Ishikawa (cell line): Measurements from ENCODE around the gene RALGPS2.

Source experiments
- CEBPB ChIP-seq: IDR thresholded peaks from 2 replicates; pipeline ENCODE4 v1.6.1; 2012
- CREB1 ChIP-seq: IDR thresholded peaks from 2 replicates; pipeline ENCODE4 v1.6.1; 2012; ENCODE audit warnings: low read depth
- EGR1 ChIP-seq: IDR thresholded peaks from 2 replicates; pipeline ENCODE4 v1.6.1; 2012
- EP300 ChIP-seq: IDR thresholded peaks from 2 replicates; pipeline ENCODE4 v1.6.1; 2012; ENCODE audit warnings: borderline replicate concordance
- FOXM1 ChIP-seq: IDR thresholded peaks from 2 replicates; pipeline ENCODE4 v1.6.1; 2012; ENCODE audit warnings: low read depth, borderline replicate concordance
- NFIC ChIP-seq: IDR thresholded peaks from 2 replicates; pipeline ENCODE4 v1.6.1; 2012
- RAD21 ChIP-seq: IDR thresholded peaks from 2 replicates; pipeline ENCODE4 v1.6.1; 2012; ENCODE audit warnings: low read depth
- TAF1 ChIP-seq: IDR thresholded peaks from 2 replicates; pipeline ENCODE4 v1.6.1; 2012; ENCODE audit warnings: low read depth, mild to moderate bottlenecking
- TCF12 ChIP-seq: IDR thresholded peaks from 2 replicates; pipeline ENCODE4 v1.6.1; 2012; ENCODE audit warnings: low read depth
- TEAD4 ChIP-seq: IDR thresholded peaks from 2 replicates; pipeline ENCODE4 v1.6.1; 2012
- USF1 ChIP-seq: IDR thresholded peaks from 2 replicates; pipeline ENCODE4 v1.6.1; 2012
- YY1 ChIP-seq: IDR thresholded peaks from 2 replicates; pipeline ENCODE4 v1.6.1; 2012; ENCODE audit warnings: low read depth
- ZBTB7A ChIP-seq: IDR thresholded peaks from 2 replicates; pipeline ENCODE4 v1.6.1; 2012; ENCODE audit warnings: low read depth
- TF ChIP-seq, protein P1 (sequence below): IDR thresholded peaks from 2 replicates; pipeline ENCODE4 v1.6.1; 2012; ENCODE audit warnings: low read depth, mild to moderate bottlenecking
- TF ChIP-seq, protein P2 (sequence below): IDR thresholded peaks from 2 replicates; pipeline ENCODE4 v1.6.1; 2012

Gene RALGPS2

DNA sequence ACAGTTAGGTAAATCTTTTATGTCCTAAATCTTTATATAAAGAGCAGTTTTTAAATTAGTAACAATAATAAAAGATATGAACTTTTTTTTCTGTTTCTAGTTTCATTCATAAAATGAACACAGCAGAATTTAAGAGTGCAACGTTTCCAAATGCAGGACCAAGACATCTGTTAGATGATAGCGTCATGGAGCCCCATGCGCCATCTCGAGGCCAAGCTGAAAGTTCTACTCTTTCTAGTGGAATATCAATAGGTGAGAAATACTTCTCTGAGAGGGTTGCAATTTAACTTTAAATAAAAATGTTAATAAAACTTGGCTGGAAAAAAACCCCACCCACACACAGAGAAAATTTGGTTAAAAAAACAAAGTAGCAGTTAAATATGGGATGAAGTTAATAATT lies 160.8 kb downstream of the RALGPS2 start:
- no peak for TF ChIP-seq NFIC

- no peak for TF ChIP-seq ZBTB7A
- no peak for TF ChIP-seq TEAD4
Observed at GRCh38 chr1:178886551-178886950, 161.5 kb downstream of the RALGPS2 start.

- no peak for TF ChIP-seq TCF12
- TF ChIP-seq NFIC: no peak
- TF ChIP-seq, protein P1, sequence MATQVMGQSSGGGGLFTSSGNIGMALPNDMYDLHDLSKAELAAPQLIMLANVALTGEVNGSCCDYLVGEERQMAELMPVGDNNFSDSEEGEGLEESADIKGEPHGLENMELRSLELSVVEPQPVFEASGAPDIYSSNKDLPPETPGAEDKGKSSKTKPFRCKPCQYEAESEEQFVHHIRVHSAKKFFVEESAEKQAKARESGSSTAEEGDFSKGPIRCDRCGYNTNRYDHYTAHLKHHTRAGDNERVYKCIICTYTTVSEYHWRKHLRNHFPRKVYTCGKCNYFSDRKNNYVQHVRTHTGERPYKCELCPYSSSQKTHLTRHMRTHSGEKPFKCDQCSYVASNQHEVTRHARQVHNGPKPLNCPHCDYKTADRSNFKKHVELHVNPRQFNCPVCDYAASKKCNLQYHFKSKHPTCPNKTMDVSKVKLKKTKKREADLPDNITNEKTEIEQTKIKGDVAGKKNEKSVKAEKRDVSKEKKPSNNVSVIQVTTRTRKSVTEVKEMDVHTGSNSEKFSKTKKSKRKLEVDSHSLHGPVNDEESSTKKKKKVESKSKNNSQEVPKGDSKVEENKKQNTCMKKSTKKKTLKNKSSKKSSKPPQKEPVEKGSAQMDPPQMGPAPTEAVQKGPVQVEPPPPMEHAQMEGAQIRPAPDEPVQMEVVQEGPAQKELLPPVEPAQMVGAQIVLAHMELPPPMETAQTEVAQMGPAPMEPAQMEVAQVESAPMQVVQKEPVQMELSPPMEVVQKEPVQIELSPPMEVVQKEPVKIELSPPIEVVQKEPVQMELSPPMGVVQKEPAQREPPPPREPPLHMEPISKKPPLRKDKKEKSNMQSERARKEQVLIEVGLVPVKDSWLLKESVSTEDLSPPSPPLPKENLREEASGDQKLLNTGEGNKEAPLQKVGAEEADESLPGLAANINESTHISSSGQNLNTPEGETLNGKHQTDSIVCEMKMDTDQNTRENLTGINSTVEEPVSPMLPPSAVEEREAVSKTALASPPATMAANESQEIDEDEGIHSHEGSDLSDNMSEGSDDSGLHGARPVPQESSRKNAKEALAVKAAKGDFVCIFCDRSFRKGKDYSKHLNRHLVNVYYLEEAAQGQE: no peak
Observed at GRCh38 chr1:178895928-178896327, 170.9 kb downstream of the RALGPS2 start.

GRCh38 chr1:178898401-178898800 lies 173.4 kb downstream of the RALGPS2 start:
- no peak for TF ChIP-seq YY1
- no peak for TF ChIP-seq ZBTB7A
- TF ChIP-seq, protein P2, sequence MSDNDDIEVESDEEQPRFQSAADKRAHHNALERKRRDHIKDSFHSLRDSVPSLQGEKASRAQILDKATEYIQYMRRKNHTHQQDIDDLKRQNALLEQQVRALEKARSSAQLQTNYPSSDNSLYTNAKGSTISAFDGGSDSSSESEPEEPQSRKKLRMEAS: no peak
- no peak for TF ChIP-seq EGR1
- no peak for TF ChIP-seq EP300
- no peak for TF ChIP-seq RAD21
- TF ChIP-seq USF1: no peak
- no peak for TF ChIP-seq NFIC
- TF ChIP-seq, protein P1: no peak
- TF ChIP-seq TAF1: no peak
- TF ChIP-seq FOXM1: no peak

DNA sequence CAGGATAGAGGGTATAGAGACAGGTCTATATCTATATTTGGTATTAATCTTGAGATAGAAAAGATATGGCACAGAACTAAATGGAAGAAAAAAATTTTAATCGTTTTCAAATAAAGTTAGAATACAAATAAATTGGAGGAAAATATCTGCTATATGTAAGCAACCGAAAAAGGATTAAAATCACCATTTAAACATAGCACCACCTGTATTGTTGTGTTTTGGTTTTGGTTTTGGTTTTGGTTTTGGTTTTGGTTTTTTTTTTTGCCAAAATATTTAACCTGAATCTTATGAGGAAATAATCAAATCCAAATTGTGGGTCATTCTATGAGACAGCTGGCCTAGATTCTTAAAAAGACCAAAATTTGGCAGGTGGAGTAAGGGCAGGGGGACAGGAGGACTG lies 174.4 kb downstream of the RALGPS2 start:
- TF ChIP-seq USF1 (no peak), RAD21 (no peak), ZBTB7A (no peak), EGR1 (no peak), FOXM1 (no peak), TCF12 (no peak), EP300 (no peak), TAF1 (no peak), TEAD4 (no peak), NFIC (no peak), CEBPB (no peak), CREB1 (no peak), YY1 (no peak)
- TF ChIP-seq, protein P2: no peak
- TF ChIP-seq, protein P1: no peak

- TF ChIP-seq CEBPB (no peak), EGR1 (no peak), EP300 (no peak), YY1 (no peak), TAF1 (no peak), RAD21 (no peak), USF1 (no peak), ZBTB7A (no peak), NFIC (no peak), CREB1 (no peak), TCF12 (no peak), FOXM1 (no peak), TEAD4 (no peak)
- TF ChIP-seq, protein P1: no peak
- TF ChIP-seq, protein P2: no peak
Observed at GRCh38 chr1:178901482-178902125, 176.6 kb downstream of the RALGPS2 start.
